NCI-H2171 treated with DMSO at 0.1 percent for 48 hours (cell line): Measurements from ENCODE around the gene CNOT4.
A peak's percentile ranks its signal among the peaks of the same experiment; 100 is the strongest.

Experiments used
- DNase-seq: peaks from one replicate; lab custom pipeline; 2025; lab: John Stamatoyannopoulos, UW

Gene CNOT4

DNA sequence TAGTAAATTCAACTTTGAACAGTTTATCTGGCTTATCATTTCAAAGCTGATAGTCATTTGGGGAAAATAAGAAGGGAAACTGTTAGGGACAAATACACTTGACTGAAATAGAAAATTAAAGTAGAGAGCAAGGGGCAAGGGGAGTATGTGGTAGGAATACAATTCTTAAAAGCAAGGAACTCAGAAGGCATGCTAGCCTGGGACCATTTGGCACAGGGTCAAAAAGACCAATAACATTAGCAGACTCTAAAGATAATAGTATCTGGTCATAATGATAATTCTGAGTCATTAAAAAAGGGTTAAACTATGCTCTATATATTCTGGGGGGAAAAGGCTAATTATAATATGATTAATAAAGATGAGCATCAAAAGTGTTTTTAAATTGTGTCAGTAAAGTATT lies 112.2 kb downstream of the CNOT4 start:
- DNase-seq, result no peak

DNA sequence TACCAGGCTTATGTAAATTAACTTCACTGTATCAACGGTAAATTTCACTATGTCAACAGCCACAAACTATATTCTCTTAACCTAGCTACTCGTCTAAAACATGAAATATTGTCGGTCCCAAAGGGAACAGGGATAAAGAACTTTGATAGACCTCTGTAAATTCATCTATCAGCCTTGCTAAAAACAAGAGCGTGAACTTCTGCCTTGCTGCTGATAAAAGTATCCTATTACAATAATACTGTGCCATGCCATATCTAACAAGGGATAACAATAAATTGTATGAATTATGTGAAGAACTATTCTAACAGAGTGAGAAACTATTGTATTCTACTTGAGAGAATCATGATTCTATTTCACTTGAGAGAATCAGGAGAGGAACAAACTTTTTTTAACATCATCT lies 117.2 kb downstream of the CNOT4 start:
- DNase-seq, result no peak

DNA sequence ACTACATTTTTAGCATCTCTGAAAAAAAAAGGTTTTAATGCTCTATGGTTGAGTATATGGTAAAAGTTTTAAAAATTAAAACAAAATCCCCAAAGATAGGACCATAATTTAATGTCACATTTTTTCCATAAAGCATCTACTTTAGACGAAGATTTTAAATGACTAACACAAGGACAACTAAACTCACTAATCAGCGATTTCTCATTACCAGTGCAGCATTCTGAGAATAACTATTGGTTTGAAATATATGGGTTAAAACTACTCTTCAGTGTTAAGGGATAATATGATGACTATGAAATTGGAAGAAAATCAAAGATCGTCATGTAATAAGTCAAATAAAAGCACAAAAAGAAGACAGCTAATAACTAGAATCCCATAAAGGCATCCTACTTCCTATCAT lies 118.4 kb downstream of the CNOT4 start:
- DNase-seq, result no peak

DNA sequence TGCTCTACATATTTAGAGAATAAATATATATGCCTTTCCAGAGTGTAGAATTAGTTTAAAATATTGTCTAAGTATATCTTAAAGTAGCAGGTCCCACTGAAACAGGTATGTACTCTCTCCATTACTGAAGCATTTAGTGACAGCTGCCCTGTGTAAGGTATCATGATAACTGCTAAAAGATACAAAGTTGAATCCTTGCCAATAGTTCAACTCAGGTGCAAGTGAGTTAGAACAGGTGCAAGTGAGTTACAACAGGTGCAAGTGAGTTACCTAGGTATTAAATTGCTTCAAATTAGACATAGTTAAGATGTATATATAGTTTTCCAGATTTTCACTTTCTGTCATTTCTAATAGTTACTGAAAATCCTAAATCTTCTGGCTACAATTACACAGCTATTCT lies 119.1 kb downstream of the CNOT4 start:
- peak; percentile 80 for DNase-seq

DNA sequence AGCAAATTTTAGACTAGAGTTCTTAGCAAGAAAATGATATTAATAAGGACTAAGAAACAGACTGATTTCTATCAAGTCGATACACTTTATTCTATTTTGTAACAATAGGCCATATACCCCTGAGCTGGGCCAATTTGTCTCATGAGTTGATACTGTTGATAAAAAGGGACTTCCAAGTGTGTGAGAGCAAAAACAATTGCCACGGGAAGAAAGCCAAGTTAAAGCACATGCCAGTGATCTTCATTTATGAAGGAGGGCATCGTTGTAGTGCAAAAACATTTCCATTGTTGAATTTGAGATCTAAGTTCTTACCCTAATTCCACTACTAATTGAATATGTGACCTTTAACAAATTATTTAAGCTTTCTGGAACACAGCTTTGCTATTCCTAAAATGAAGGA lies 119.9 kb downstream of the CNOT4 start:
- peak; percentile 28 for DNase-seq

DNA sequence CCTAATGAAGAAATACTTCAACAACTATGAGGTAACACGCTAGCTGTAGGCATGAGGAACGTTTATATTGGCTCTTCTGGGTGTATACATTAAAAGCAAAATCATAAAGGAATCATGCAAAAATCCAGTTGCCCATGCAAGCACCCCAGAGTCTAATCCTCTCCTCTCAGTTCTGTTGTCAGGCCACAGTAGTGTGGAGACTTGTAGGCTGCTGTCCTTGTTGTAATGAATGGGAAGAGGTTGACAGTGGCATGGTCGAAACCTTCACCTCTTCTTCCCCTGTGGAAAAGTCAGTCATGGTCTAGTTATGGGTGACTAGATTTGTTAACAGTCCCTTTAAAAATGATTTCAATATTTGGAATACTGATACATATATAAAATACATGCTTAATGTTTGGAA lies 121.3 kb downstream of the CNOT4 start:
- no peak for DNase-seq

DNA sequence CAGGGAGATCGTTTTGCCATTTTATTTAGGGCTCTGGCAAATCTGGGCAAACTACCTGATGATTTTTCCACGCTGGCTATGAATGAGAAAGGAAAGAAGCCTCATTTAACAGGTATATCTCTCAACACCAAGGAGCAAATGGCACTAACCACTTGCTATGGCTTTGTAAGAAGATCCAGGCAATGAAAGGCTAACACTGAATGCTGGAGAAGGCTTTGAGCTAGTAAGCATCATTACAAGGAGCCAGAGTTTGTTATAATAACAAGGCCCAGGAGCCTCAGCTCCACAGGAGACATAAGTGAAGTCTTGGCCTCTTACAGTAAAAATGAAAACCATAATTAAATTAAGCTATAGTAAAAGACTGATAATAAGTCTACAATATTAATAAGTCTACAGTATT lies 123.1 kb downstream of the CNOT4 start:
- no peak for DNase-seq

DNA sequence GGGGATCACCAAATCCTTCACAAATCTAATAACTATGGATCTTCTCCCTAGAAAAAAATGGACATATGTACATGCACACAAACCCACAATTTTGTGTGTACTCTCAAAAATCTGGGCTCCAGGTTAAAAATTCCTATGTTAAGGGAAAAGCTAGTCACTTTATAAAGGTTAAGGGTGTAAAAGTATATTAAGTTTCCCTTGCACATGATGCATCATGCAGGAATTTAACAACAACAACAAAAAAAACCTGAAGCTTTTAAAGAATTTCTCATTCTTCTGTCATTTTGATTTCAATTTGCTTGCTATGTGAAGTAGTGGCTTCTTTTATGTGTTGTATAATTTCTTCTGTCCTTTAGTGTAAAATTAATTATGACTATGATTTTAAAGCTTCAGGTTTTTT lies 123.7 kb downstream of the CNOT4 start:
- DNase-seq, result no peak

DNA sequence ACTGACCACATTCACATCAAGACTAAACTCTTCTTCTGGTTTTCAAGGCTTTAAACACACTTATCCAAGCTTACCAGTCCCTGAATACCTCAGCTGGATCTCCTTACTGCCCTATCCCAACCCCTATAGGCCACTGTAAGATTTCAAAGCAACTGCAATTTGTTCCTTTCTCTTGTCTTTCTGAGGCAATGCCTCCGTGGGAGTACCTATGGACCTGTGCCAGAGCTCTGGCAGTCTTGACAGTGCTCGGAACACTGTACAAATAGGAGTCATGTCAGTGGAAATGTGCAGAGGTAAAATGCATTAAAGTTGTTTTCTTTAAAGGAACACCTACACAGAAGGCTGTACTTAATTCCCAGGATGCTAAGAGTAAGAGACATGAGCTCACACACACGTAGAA lies 124.7 kb downstream of the CNOT4 start:
- DNase-seq, result no peak

DNA sequence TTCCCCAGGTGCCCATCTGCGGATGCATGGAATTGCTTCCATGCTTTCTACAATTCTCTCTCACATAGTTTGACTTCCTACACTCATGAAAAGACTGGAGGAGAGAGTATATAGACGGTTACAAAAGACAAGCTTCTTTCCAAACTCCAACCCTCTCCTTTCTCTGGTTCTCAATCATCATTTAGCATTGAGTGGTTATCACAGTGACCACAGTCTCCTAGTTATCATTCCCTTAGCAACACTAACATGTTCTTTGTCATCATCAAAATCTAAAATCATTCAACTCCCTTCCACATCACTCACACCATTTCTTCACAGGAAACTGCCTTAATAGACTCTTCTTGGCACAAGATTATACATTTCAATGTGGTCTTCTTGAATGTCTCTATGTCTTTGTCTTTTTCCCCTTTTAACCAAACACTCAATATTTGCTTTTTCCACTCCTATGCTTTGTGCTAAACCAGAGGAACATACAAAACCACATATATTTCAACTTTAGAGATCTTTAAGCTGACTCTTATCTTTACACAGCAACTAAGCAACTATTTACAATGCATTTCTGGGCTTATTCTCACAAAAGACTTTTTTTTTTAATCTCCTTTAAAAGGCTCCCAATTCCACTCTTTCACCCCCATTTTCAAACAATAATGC lies 126.3 kb downstream of the CNOT4 start:
- DNase-seq, result no peak

DNA sequence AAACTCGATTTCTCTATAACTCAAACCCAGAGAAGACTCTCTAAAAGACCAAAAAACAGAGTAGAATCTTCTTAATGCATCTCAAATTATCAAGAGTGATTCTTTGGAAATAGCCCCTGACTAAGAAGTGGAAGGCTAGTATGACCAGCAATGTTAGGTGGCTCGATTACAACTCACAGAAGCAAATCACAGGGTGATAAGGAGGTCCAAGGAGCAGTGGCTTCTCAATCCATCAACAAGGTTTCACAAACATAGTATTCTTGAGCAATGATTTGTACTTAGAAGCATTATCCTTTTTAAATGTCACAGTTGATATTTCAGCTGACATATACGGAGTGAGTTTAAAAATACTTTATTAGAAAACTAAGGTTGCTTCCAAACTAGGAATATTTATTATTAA lies 127.7 kb downstream of the CNOT4 start:
- DNase-seq, result no peak

DNA sequence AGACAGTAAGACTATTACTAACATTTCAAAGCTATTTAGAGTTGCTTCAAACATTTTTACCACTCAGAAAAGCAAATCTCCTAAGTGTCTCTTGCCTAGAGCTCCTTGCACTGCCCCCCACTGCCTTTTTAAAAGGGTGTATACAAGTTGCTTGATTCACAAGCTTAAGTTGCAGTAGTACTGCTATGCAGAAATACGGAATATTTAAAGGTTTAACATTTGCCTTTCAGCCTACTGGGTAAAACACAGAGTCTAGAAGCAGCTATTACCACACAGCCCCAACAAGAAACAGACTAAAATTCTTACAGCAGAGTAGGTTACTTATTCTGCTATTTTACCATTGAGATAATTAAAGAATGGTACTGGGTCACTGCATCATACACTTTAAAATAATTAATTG lies 128.5 kb downstream of the CNOT4 start:
- no peak for DNase-seq

DNA sequence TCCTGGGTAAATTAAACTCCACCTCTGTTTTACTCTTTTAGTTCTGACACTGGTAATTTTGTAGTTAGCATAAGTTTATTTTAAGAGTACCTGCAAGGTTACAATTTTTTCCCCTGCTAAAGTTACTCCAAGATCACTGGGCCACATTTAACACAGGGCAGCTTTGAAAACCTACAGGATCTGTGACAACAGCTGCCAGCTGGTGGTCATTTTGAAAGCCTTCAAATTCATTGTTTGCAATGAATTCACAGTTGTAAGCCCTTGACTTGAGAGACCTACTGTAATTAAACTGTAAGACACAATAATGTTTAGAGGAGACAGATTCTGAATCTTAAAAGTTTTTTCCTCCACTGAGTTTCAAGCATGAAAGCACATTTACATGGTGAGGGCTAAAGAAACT lies 129.6 kb downstream of the CNOT4 start:
- DNase-seq, result no peak

DNA sequence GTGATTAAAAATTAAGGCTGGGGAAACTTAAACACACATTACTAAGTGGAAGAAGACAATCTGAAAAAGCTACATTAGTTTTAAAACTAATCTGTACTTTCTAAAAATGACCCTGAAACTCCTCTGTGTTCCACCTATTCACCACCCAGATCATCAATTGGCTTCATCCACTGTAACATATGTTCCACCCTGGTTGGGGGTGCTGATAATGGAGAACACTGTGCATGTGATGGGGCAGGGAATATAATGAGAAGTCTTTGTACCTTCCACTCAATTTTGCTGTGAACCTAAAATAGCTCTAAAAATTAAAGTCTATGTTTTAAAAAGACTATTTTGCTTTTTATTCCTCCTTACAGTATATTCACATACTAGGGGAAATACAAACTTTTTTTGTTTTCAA lies 132.7 kb downstream of the CNOT4 start:
- DNase-seq, result no peak

DNA sequence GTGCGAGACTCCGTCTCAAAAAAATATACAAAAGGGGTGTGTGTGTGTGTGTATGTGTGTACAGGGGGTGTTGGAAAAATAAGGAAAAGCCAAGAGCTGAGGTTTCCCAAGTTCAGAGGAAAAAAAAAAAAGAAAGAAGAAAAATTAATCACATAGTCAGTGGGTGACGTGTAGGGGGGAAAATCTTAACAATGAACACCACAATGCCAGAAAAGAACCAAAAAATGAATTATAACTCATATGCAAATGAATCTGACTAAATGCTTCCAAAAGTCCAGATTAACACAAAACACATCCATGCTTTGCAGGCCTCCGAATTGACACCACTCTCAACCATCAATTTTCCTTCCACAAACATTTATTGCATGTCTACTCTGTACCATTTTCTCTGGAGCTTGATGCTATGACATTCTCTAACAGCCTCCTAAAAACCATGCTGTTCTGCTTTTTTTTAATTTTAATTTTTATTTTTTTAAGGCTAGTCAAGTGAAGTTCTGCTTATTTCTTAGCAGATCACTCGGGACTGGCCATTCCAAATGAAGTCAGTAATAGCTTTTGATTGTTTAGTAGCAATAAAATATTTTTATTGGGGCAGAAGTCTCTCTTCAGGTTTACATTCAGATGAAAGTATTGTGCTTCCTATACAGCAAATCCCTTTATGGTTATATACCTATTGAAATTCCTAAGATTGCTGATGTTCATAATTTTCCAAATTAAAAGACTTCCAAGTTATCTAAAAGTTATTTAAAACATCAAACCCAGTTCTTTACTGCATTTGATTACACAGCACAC lies 133.8 kb downstream of the CNOT4 start:
- DNase-seq, result no peak

DNA sequence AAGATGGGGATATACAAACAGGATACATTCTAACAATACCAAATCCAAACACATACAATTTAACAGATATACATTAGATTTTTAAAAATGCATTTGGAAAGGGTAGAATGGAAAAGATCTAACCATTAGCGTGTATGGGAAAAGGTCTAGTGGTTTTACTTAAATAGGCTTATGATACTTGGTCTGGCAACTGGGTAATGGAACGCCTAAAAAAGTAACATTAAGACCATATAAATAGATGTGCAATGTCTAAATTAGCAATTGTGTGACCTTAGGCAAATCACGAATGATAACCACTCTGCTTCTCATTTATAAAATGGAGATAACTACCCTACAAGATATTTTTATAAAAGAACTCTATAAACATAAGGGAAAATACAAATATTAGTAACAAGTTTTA lies 135.2 kb downstream of the CNOT4 start:
- DNase-seq, result no peak

DNA sequence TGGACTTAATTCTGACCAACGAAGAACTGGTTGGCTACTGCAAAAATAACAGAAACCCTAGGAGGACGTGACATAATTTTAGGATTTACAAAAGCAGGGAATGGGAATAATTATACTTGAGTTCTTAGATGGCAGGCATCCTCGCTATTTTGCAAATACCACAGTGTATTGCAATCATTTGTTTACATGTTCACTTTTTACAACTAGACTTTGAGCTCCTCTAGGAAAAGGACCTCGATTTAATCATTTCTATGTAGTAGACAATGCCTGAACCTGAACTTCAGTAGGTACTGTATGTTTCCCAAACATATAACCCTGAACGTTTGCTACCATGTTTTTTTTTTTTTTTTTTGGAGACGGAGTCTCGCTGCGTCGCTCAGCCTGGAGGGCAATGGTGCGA lies 137.7 kb downstream of the CNOT4 start:
- no peak for DNase-seq

DNA sequence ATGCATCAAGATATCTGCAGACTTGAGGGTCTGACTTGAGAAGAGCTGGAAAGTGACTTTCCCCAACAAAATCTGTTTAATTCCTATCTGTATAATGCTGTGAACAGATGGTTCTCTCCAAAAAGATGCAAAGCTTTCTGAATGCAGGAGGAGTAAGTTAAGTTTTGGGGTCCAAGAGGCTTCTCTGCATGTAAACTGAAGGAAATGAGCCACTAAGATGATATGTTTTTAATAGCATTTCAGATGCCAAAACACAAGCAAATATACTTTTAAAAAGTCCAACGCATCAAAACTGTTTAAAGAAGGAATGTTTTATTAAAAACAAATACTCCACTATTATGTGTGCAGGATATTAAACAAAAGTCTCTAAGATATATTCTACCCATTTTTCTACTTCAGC lies 139.2 kb downstream of the CNOT4 start:
- no peak for DNase-seq

DNA sequence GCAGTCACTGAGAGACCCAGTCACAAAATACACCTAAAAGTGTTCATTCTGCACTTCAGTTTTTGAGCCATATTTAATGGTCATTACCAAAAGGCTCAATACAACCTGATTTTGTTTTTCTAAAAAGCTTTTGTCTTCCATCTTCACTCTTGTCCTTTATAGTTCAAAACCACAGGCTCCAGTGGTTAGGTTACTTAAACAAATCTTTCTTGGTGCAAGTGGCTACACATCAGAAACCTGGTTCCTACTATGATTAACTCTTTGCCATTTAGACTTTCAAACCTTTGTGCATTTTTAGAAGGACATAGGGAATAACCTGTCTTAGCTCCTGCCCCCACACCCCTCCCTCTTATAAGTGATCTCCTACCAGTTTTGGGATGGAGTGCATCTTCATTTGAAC lies 140.5 kb downstream of the CNOT4 start:
- no peak for DNase-seq

DNA sequence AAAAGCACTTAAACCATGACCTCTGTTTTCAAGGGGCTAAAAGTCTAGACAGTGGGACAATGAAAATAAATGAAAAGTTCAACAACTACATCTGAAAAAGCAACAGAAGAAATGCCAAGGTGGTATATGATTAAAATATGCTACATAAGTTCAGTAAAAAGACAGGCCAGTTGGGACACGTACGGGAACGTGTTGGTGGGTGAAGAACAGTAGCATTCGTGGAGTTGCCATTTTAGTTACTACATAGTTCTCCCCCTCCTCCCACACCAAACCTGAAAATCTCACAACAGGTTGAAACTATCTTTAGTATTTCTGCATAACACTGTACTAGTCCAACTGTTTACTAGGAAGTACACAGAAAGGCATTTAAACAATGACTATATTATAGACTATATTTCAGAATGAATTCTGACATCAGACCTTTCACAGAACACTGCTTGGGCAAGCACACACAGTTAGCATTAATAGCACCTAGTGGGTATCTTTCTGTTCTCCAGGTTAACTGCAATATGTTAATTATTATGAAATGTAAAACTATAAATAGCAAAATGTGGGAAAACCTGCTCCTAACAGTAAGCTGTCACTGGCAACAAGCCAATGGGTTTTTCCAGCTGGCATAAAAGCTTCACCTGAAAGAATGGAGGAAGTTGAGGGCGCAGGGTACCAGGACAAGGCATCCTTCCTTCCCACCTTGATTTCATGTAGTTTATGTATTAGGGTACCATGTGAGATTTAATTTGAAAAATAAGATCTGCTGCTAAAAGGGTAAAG lies 141.3 kb downstream of the CNOT4 start:
- peak; percentile 15 for DNase-seq

DNA sequence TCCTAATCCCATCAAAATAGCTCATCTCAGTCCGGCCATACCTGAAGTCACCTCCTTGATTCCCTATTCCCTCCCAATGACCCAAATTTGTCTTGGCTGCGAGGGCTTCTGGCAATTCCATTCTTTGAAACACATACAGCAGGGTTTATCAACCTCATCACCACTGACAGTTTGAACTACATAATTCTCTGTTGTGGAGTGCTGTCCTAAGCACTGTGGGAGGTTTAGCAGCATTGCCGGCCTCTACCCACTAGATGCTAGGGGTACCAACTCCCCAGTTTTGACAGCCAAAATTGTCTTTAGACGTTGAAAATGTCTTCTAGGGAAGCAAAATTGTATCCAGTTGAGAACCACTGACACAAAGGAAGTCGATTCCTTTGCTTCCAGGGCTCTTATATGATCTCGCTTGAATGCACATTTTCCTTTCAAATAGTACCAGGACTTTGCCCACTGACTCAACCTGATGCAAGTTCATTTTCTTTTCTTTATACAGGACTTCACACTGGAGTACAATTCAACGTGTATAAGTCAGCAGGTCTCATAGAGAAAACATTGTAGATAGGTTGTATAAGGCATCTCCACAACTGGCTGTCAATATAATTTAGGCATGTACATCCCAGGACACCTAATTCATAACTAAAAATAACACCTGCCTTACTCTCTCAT lies 142.9 kb downstream of the CNOT4 start:
- DNase-seq, result no peak

DNA sequence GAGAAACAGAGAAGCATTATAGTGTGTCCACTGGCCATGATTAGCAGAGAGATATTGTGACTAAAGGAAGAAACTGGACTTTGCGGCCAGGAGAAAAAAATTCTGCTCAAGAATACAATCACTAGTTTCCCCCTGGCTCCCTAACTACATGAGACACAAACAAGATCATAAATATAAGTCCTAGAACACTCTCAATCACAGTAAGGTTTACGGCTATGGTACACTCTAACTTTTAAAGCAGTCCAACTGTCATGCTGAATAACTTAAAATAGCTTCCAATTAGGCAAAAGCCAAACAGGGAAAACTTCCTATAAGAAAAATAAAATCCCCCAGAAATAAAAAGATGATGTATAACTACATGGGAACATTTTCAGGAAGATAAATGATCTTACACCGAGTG lies 144.2 kb downstream of the CNOT4 start:
- DNase-seq, result no peak

DNA sequence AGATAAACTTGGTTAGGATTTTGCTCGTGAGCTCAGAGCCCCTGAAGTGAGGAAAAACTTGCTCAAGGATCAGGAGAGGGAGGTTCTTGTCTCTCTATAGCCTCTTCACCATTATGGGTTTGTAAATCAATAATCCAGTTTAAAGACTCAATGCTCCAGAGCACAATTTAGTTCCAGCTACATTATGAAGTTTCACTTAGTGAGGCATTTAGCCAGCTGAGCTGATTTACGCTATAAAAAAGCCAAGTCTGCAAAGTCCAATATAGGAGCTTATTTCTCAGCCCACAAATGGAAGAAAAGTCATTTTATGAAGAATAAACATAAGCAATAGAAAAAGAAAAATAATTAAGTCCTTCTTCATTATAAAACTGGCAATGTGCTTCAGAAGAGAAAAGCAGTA lies 145.7 kb downstream of the CNOT4 start:
- no peak for DNase-seq
